ENCODE measurements around the gene AK9. TPM values are rescaled to one million over a fixed set of nuclear protein-coding genes. Genes with fewer than 3 reads are reported as not detected.

The AK9 gene
- total RNA-seq, 1 experiment from 2014 or later, result 1.7 TPM

- no TSS peak for BruUV-seq (replicated peaks)
- no peak for DNase-seq
- Histone ChIP-seq H3K4me2 (ENCODE audit: low read length) (no peak overlapping the region), H3K27me3 (ENCODE audit: low read length) (no peaks in the 10 kb centered on the region), H3K79me2 (ENCODE audit: low read length) (no peaks in the 10 kb centered on the region), H3K9me3 (ENCODE audit: low read length) (no peaks in the 10 kb centered on the region), H4K20me1 (ENCODE audit: low read length) (no peaks in the 10 kb centered on the region), H3F3A (ENCODE audit: low read length, unreplicated experiment) (no peaks in the 10 kb centered on the region), H3K9me2 (replicated peaks; ENCODE audit: low read length) (no peaks in the 10 kb centered on the region), H3K4me1 (ENCODE audit: insufficient read depth, low read length) (peaks cover 8% of the 10 kb centered on the region; the same call in 1 of the 2 replicates), H2AFZ (ENCODE audit: low read length) (no peak overlapping the region), H3K27ac (ENCODE audit: low read length) (no peak overlapping the region), H3K9ac (ENCODE audit: low read length) (no peak overlapping the region), H3K36me3 (ENCODE audit: low read depth, low read length) (no peaks in the 10 kb centered on the region), H3K4me3 (ENCODE audit: low read length) (no peak overlapping the region)
- no peak for ATAC-seq
- POLR2A ChIA-PET (ENCODE audit: unreplicated experiment), result no interaction called here
- CTCF ChIA-PET, result interaction anchor here (0.9 kb wide), 1 partner anchor 322 kb away, joined by 3 read pairs; no protein-coding TSS in a partner anchor
- intact Hi-C loops (cut with micrococcal nuclease), result no loop called here
- no peak for TF ChIP-seq CTCF (conservative IDR thresholded peaks at IDR 0.05; ENCODE audit: low read depth, low read length)
- no peak for TF ChIP-seq EZH2 (IDR thresholded peaks at IDR 0.05; ENCODE audit: low read length, unreplicated experiment)
- no peak for TF ChIP-seq EZH2phosphoT487 (IDR thresholded peaks at IDR 0.05; ENCODE audit: borderline replicate concordance, low read length)
These were observed 27.0 kb upstream of the AK9 start for GRCh38 chr6:109717971-109718370.

GRCh38 chr6:109715616-109716015 lies 24.6 kb upstream of the AK9 start:
- ATAC-seq, result no peak
- Histone ChIP-seq H3K27me3 (ENCODE audit: low read length) (no peaks in the 10 kb centered on the region), H3K79me2 (ENCODE audit: low read length) (no peaks in the 10 kb centered on the region), H3F3A (ENCODE audit: low read length, unreplicated experiment) (no peaks in the 10 kb centered on the region), H3K9me3 (ENCODE audit: low read length) (no peaks in the 10 kb centered on the region), H3K36me3 (ENCODE audit: low read depth, low read length) (no peaks in the 10 kb centered on the region), H3K4me3 (ENCODE audit: low read length) (no peak overlapping the region), H3K27ac (ENCODE audit: low read length) (no peak overlapping the region), H3K9ac (ENCODE audit: low read length) (no peak overlapping the region), H3K4me1 (ENCODE audit: insufficient read depth, low read length) (peaks cover 12% of the 10 kb centered on the region; the same call in 1 of the 2 replicates), H4K20me1 (ENCODE audit: low read length) (no peaks in the 10 kb centered on the region), H2AFZ (ENCODE audit: low read length) (no peak overlapping the region), H3K9me2 (replicated peaks; ENCODE audit: low read length) (no peaks in the 10 kb centered on the region), H3K4me2 (ENCODE audit: low read length) (no peak overlapping the region)
- intact Hi-C loops (cut with micrococcal nuclease), result no loop called here
- no peak for DNase-seq
- no TSS peak for BruUV-seq (replicated peaks)
- CTCF ChIA-PET, result no interaction called here
- POLR2A ChIA-PET (ENCODE audit: unreplicated experiment), result interaction anchor here (0.6 kb wide), 1 partner anchor 116 kb away, joined by 3 read pairs; no protein-coding TSS in a partner anchor
- TF ChIP-seq CTCF (conservative IDR thresholded peaks at IDR 0.05; ENCODE audit: low read depth, low read length), result no peak
- no peak for TF ChIP-seq EZH2 (IDR thresholded peaks at IDR 0.05; ENCODE audit: low read length, unreplicated experiment)
- TF ChIP-seq EZH2phosphoT487 (IDR thresholded peaks at IDR 0.05; ENCODE audit: borderline replicate concordance, low read length), result no peak

GRCh38 chr6:109714611-109715010 lies 23.6 kb upstream of the AK9 start:
- DNase-seq, result no peak
- no peak overlapping the region for H2AFZ ChIP-seq (ENCODE audit: low read length)
- H4K20me1 ChIP-seq (ENCODE audit: low read length), result no peaks in the 10 kb centered on the region
- no peak overlapping the region for H3K27ac ChIP-seq (ENCODE audit: low read length)
- no peak for ATAC-seq
- no peaks in the 10 kb centered on the region for H3K9me3 ChIP-seq (ENCODE audit: low read length)
- no peaks in the 10 kb centered on the region for H3F3A ChIP-seq (ENCODE audit: low read length, unreplicated experiment)
- H3K9ac ChIP-seq (ENCODE audit: low read length), result no peak overlapping the region
- BruUV-seq (replicated peaks), result no TSS peak
- H3K4me3 ChIP-seq (ENCODE audit: low read length), result no peak overlapping the region
- no peaks in the 10 kb centered on the region for H3K36me3 ChIP-seq (ENCODE audit: low read depth, low read length)
- no peaks in the 10 kb centered on the region for H3K79me2 ChIP-seq (ENCODE audit: low read length)
- no peaks in the 10 kb centered on the region for H3K27me3 ChIP-seq (ENCODE audit: low read length)
- H3K9me2 ChIP-seq (replicated peaks; ENCODE audit: low read length), result no peaks in the 10 kb centered on the region
- ChIA-PET CTCF (no interaction called here), POLR2A (ENCODE audit: unreplicated experiment) (no interaction called here)
- intact Hi-C loops (cut with micrococcal nuclease), result no loop called here
- H3K4me1 ChIP-seq (ENCODE audit: insufficient read depth, low read length), result peaks cover 12% of the 10 kb centered on the region; the same call in 1 of the 2 replicates
- no peak for TF ChIP-seq EZH2 (IDR thresholded peaks at IDR 0.05; ENCODE audit: low read length, unreplicated experiment)
- TF ChIP-seq EZH2phosphoT487 (IDR thresholded peaks at IDR 0.05; ENCODE audit: borderline replicate concordance, low read length), result no peak
- TF ChIP-seq CTCF (conservative IDR thresholded peaks at IDR 0.05; ENCODE audit: low read depth, low read length), result no peak
- no peak overlapping the region for H3K4me2 ChIP-seq (ENCODE audit: low read length)

Data from PC-3 (cell line).